KMS-11 (cell line): Measurements from ENCODE around the gene GRIK2.

ENCODE experiments used
- H2AFZ ChIP-seq: fragments of 200-600 bp; sonication (generic); 2 replicates; pipeline ENCODE4 v1.6.1; 2016; ENCODE audit warnings: antibody characterized with exemption, mixed run types, low read depth
- H3K27ac ChIP-seq: fragments of 200-600 bp; sonication (generic); 2 replicates; pipeline ENCODE4 v1.6.1; 2016; ENCODE audit warnings: mild to moderate bottlenecking, mixed run types
- H3K27me3 ChIP-seq: fragments of 200-600 bp; sonication (generic); 2 replicates; pipeline ENCODE4 v1.6.1; 2017; ENCODE audit warnings: mild to moderate bottlenecking, low read depth, mixed run types, moderate library complexity; ENCODE audit not compliant: insufficient read depth
- H3K36me3 ChIP-seq: fragments of 200-600 bp; sonication (generic); 2 replicates; pipeline ENCODE4 v1.6.1; 2017; ENCODE audit warnings: mild to moderate bottlenecking, mixed run types; ENCODE audit not compliant: insufficient read depth
- H3K4me1 ChIP-seq: fragments of 200-600 bp; sonication (generic); 2 replicates; pipeline ENCODE4 v1.6.1; 2016; ENCODE audit warnings: mild to moderate bottlenecking, low read depth, mixed run types; ENCODE audit not compliant: poor library complexity, severe bottlenecking
- H3K4me2 ChIP-seq: fragments of 200-600 bp; sonication (generic); 2 replicates; pipeline ENCODE4 v1.7.0; 2016; ENCODE audit warnings: mild to moderate bottlenecking, mixed run types
- H3K4me3 ChIP-seq: fragments of 200-600 bp; sonication (generic); IDR thresholded peaks from 2 replicates; pipeline ENCODE4 v1.6.1; 2017; ENCODE audit warnings: low read depth, low read length, mixed read lengths; ENCODE audit not compliant: insufficient read depth
- H3K79me2 ChIP-seq: fragments of 200-600 bp; sonication (generic); 2 replicates; pipeline ENCODE4 v1.6.1; 2016; ENCODE audit warnings: low read depth, mixed run types; ENCODE audit not compliant: insufficient read depth
- H3K9ac ChIP-seq: fragments of 200-600 bp; sonication (generic); 2 replicates; pipeline ENCODE4 v1.6.1; 2016; ENCODE audit warnings: mild to moderate bottlenecking, mixed run types
- H4K20me1 ChIP-seq: fragments of 200-600 bp; sonication (generic); 2 replicates; pipeline ENCODE4 v1.6.1; 2016; ENCODE audit warnings: mild to moderate bottlenecking, mixed run types; ENCODE audit not compliant: insufficient read depth
- CTCF ChIP-seq: fragments of 200-600 bp; sonication (generic); conservative IDR thresholded peaks from 2 replicates; pipeline ENCODE4 v1.6.1; 2017; ENCODE audit warnings: low read depth, mild to moderate bottlenecking, antibody characterized with exemption, low read length, moderate library complexity, mixed read lengths

GRIK2 gene

GRCh38 chr6:101783287-101783686 lies 389.8 kb downstream of the GRIK2 start:
- Histone ChIP-seq H3K4me3 (no peak overlapping the region), H3K27ac (no peak overlapping the region), H3K79me2 (no peaks in the 10 kb centered on the region), H3K27me3 (no peaks in the 10 kb centered on the region), H4K20me1 (no peaks in the 10 kb centered on the region), H3K9ac (no peak overlapping the region), H3K4me2 (no peak overlapping the region), H2AFZ (no peak overlapping the region), H3K36me3 (no peaks in the 10 kb centered on the region), H3K4me1 (no peaks in the 10 kb centered on the region)
- TF ChIP-seq CTCF, result no peak

GRCh38 chr6:101784094-101784493 lies 390.6 kb downstream of the GRIK2 start:
- Histone ChIP-seq H3K27me3 (no peaks in the 10 kb centered on the region), H3K36me3 (no peaks in the 10 kb centered on the region), H3K4me2 (no peak overlapping the region), H4K20me1 (no peaks in the 10 kb centered on the region), H3K4me3 (no peak overlapping the region), H3K79me2 (no peaks in the 10 kb centered on the region), H3K9ac (no peak overlapping the region), H2AFZ (no peak overlapping the region), H3K27ac (no peak overlapping the region), H3K4me1 (no peaks in the 10 kb centered on the region)
- TF ChIP-seq CTCF, result no peak

GRCh38 chr6:101799531-101799930 lies 406.0 kb downstream of the GRIK2 start:
- Histone ChIP-seq H3K4me3 (no peak overlapping the region), H3K27ac (no peak overlapping the region), H3K4me2 (no peak overlapping the region), H3K4me1 (no peaks in the 10 kb centered on the region), H3K36me3 (no peaks in the 10 kb centered on the region), H3K9ac (no peak overlapping the region), H3K79me2 (no peaks in the 10 kb centered on the region), H2AFZ (no peak overlapping the region), H3K27me3 (no peaks in the 10 kb centered on the region), H4K20me1 (no peaks in the 10 kb centered on the region)
- TF ChIP-seq CTCF, result no peak

DNA sequence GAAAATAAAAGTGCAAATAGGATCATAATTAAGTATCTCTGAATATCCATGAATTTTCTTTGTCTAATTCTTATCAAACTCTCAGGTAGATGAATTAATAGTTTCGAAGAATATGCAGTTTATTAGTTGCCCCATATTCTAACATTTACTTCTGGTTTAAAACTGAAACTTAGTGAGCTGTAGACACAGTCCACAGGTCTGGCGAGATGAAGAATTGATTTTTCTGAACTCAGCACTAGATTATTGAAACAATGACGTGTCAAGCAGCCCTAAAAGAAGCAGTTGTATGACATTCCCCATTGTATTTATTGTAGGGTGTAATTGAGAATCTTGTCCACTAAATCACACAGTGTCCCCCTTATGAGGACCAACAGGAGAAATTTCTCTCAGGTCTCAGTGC lies 407.1 kb downstream of the GRIK2 start:
- H3K9ac ChIP-seq, result no peak overlapping the region
- no peaks in the 10 kb centered on the region for H3K36me3 ChIP-seq
- no peaks in the 10 kb centered on the region for H3K27me3 ChIP-seq
- H3K4me1 ChIP-seq, result no peaks in the 10 kb centered on the region
- no peak overlapping the region for H3K27ac ChIP-seq
- H3K4me2 ChIP-seq, result no peak overlapping the region
- no peak overlapping the region for H3K4me3 ChIP-seq
- H4K20me1 ChIP-seq, result no peaks in the 10 kb centered on the region
- H2AFZ ChIP-seq, result no peak overlapping the region
- TF ChIP-seq CTCF, result no peak
- H3K79me2 ChIP-seq, result no peaks in the 10 kb centered on the region

DNA sequence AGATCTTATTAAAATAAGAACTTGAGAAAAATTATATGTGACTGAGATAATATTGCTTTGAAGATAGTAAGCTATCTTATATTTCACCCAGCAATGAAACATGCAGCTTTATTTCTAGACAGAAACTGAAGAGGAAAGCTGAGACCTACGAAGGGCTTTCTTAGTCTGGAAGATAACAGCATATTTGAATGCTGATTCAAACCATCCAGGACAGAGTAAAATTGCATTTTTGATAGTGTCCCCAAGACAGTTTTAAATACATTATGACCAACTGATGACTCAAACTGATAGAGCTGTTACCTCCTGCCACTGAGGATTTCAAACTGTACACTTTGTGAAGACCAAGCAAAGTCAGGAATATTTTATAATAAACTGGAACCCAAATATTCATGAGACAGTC lies 409.6 kb downstream of the GRIK2 start:
- Histone ChIP-seq H3K4me3 (no peak overlapping the region), H3K27ac (no peak overlapping the region), H2AFZ (no peak overlapping the region), H3K4me2 (no peak overlapping the region), H4K20me1 (no peaks in the 10 kb centered on the region), H3K79me2 (no peaks in the 10 kb centered on the region), H3K36me3 (no peaks in the 10 kb centered on the region), H3K9ac (no peak overlapping the region), H3K27me3 (no peaks in the 10 kb centered on the region), H3K4me1 (no peaks in the 10 kb centered on the region)
- TF ChIP-seq CTCF, result no peak
